Measurements from ENCODE around the gene CACFD1.

Gene CACFD1

GRCh38 chr9:133459476-133460404 lies at the start of gene CACFD1:
TSS of gene CACFD1 (plus strand) at chr9:133459978. CDS start at chr9:133460067, 89 bp downstream.
- peak; percentile 97 for DNase-seq

GRCh38 chr9:133415170-133415569 lies 44.6 kb upstream of the CACFD1 start:
- DNase-seq, result no peak

GRCh38 chr9:133417541-133418461 lies 42.0 kb upstream of the CACFD1 start, which contains the start of gene REXO4:
TSS of gene REXO4 (minus strand) at chr9:133418010. CDS start at chr9:133417844, 166 bp downstream.
- peak; percentile 93 for DNase-seq

GRCh38 chr9:133419005-133419404 lies 40.8 kb upstream of the CACFD1 start:
- DNase-seq, result no peak

GRCh38 chr9:133420392-133420827 lies 39.4 kb upstream of the CACFD1 start:
- no peak for DNase-seq

GRCh38 chr9:133421615-133422542 lies 37.9 kb upstream of the CACFD1 start, which contains the start of gene ADAMTS13:
TSS of gene ADAMTS13 (plus strand) at chr9:133422367. CDS start at chr9:133422444, 77 bp downstream.
- DNase-seq, result peak; percentile 67

GRCh38 chr9:133423216-133423615 lies 36.6 kb upstream of the CACFD1 start:
- DNase-seq, result no peak

GRCh38 chr9:133424187-133424586 lies 35.6 kb upstream of the CACFD1 start:
- no peak for DNase-seq

GRCh38 chr9:133425049-133425632 lies 34.6 kb upstream of the CACFD1 start:
- no peak for DNase-seq

GRCh38 chr9:133426011-133426410 lies 33.8 kb upstream of the CACFD1 start:
- no peak for DNase-seq

GRCh38 chr9:133427658-133428348 lies 32.0 kb upstream of the CACFD1 start:
- no peak for DNase-seq

- no peak for DNase-seq
These were observed 31.1 kb upstream of the CACFD1 start for GRCh38 chr9:133428617-133429101.

- DNase-seq, result no peak
These were observed 30.6 kb upstream of the CACFD1 start for GRCh38 chr9:133429214-133429613.

GRCh38 chr9:133429641-133430161 lies 30.1 kb upstream of the CACFD1 start:
- no peak for DNase-seq

- DNase-seq, result no peak
These were observed 29.5 kb upstream of the CACFD1 start for GRCh38 chr9:133430244-133430643.

- DNase-seq, result no peak
These were observed 26.4 kb upstream of the CACFD1 start for GRCh38 chr9:133433351-133433843.

GRCh38 chr9:133436681-133437080 lies 23.1 kb upstream of the CACFD1 start:
- DNase-seq, result no peak

GRCh38 chr9:133437753-133438531 lies 21.8 kb upstream of the CACFD1 start:
- DNase-seq, result no peak

GRCh38 chr9:133439337-133439736 lies 20.4 kb upstream of the CACFD1 start:
- no peak for DNase-seq

- DNase-seq, result no peak
These were observed 18.9 kb upstream of the CACFD1 start for GRCh38 chr9:133440874-133441273.

Measured in activated effector memory CD4-positive, alpha-beta T cell treated with anti-CD3 and anti-CD28 coated beads, Interleukin-2, amount 50 U/mL, for 16 hours (primary cell).